Measurements from ENCODE around the gene CYP4F8. TPM values are rescaled to one million over a fixed set of nuclear protein-coding genes. Genes with fewer than 3 reads are reported as not detected.
A peak's percentile ranks its signal among the peaks of the same experiment; 100 is the strongest.

Gene CYP4F8
- total RNA-seq, 1 experiment from 2014 or later = not detected

GRCh38 chr19:15629003-15629880 is 14.2 kb downstream of the CYP4F8 start:
- Histone ChIP-seq H3K4me1 (ENCODE audit: insufficient read depth, low read length) (no peaks in the 10 kb centered on the region), H3K23ac (ENCODE audit: insufficient read length, low read depth, low read length) (no peak overlapping the region), H2BK12ac (ENCODE audit: insufficient read length, low read depth, low read length) (no peak overlapping the region), H2BK120ac (ENCODE audit: low read depth, low read length, poor library complexity, severe bottlenecking) (no peak overlapping the region), H2BK15ac (ENCODE audit: low read depth, low read length) (no peak overlapping the region), H4K5ac (ENCODE audit: insufficient read length, low read depth, low read length) (no peak overlapping the region), H3K27me3 (ENCODE audit: insufficient read depth, low read length) (no peaks in the 10 kb centered on the region), H3K18ac (ENCODE audit: insufficient read length, low read depth, low read length) (no peak overlapping the region), H4K91ac (ENCODE audit: insufficient read length, low read depth, low read length) (no peak overlapping the region), H3K79me1 (ENCODE audit: insufficient read depth, low read depth, low read length, poor library complexity, severe bottlenecking) (no peaks in the 10 kb centered on the region), H4K8ac (replicated peaks; ENCODE audit: insufficient read length, low read depth, low read length) (no peak overlapping the region), H3K4ac (ENCODE audit: low read depth, low read length) (no peak overlapping the region), H4K20me1 (ENCODE audit: control insufficient read depth, insufficient read depth, insufficient read length) (no peaks in the 10 kb centered on the region), H3K14ac (ENCODE audit: insufficient read depth, low read length) (no peak overlapping the region), H3K9me3 (ENCODE audit: control insufficient read depth, low read depth, low read length) (peaks cover 39% of the 10 kb centered on the region), H2BK20ac (ENCODE audit: low read depth, low read length, poor library complexity, severe bottlenecking) (no peak overlapping the region), H3K79me2 (ENCODE audit: insufficient read depth, low read length) (no peaks in the 10 kb centered on the region), H2BK5ac (ENCODE audit: insufficient read length, low read length) (no peak overlapping the region), H3K56ac (ENCODE audit: insufficient read length, low read depth, low read length) (no peak overlapping the region), H3K4me2 (ENCODE audit: insufficient read depth, insufficient read length, low read length) (no peak overlapping the region), H3T11ph (ENCODE audit: low read length) (no peak overlapping the region), H2AFZ (ENCODE audit: low read length) (no peak overlapping the region), H2AK5ac (ENCODE audit: insufficient read length, low read length) (no peak overlapping the region), H3K9ac (ENCODE audit: extremely low read depth, insufficient read length, low read length) (no peak overlapping the region), H3K23me2 (ENCODE audit: insufficient read length, low read depth, low read length, poor library complexity, severe bottlenecking) (no peaks in the 10 kb centered on the region), H3K27ac (ENCODE audit: insufficient read length, low read depth, low read length) (no peak overlapping the region)
- no peak overlapping the region; a peak in 1 of 5 replicates for H3K4me3 Mint-ChIP-seq
- peaks cover 66 to 82% of the 10 kb centered on the region in 2 experiments for H3K9me3 Mint-ChIP-seq
- H3K27me3 Mint-ChIP-seq (ENCODE audit: low read depth) = no peaks in the 10 kb centered on the region; the same call in 1 of the 2 replicates
- no peak overlapping the region for H3K27ac Mint-ChIP-seq
- TF ChIP-seq, protein P1, sequence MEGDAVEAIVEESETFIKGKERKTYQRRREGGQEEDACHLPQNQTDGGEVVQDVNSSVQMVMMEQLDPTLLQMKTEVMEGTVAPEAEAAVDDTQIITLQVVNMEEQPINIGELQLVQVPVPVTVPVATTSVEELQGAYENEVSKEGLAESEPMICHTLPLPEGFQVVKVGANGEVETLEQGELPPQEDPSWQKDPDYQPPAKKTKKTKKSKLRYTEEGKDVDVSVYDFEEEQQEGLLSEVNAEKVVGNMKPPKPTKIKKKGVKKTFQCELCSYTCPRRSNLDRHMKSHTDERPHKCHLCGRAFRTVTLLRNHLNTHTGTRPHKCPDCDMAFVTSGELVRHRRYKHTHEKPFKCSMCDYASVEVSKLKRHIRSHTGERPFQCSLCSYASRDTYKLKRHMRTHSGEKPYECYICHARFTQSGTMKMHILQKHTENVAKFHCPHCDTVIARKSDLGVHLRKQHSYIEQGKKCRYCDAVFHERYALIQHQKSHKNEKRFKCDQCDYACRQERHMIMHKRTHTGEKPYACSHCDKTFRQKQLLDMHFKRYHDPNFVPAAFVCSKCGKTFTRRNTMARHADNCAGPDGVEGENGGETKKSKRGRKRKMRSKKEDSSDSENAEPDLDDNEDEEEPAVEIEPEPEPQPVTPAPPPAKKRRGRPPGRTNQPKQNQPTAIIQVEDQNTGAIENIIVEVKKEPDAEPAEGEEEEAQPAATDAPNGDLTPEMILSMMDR (conservative IDR thresholded peaks at IDR 0.05) = peak; percentile 69
- peak; percentile 72 for DNase-seq
- peaks cover 0 to 7% (median 0%) of the 10 kb centered on the region in 3 experiments; a peak in 2 of 7 replicates for H3K36me3 Mint-ChIP-seq (ENCODE audit: insufficient read depth in 1 of 3, low read depth in 3 of 3)
- no peaks in the 10 kb centered on the region for H3K4me1 Mint-ChIP-seq
- WGBS (ENCODE audit: extremely low coverage, insufficient read length, low lambda C conversion rate) = no CpG with 5 or more reads among the region's 25 CpGs

All from H9 (cell line).